ENCODE data around the gene CCDC86. TPM values are rescaled to one million over a fixed set of nuclear protein-coding genes. Genes with fewer than 3 reads are reported as not detected.

CCDC86 gene
- total RNA-seq, 2 experiments from 2014 or later = 8.0 to 9.0 TPM

- DNase-seq (no peak), ATAC-seq (ENCODE audit: poor library complexity) (no peak)
- no peaks in the 10 kb centered on the region for H3K36me3 ChIP-seq (ENCODE audit: insufficient read depth, low read length)
- CTCF ChIA-PET = no interaction called here
- POLR2A ChIA-PET = no interaction called here
- H3K27me3 ChIP-seq (ENCODE audit: control insufficient read depth in 1 of 2, insufficient read depth in 2 of 2, low read length in 2 of 2) = peaks cover 0 to 6% of the 10 kb centered on the region in 2 experiments
- no peak overlapping the region for H3K27ac ChIP-seq (ENCODE audit: low read depth in 1 of 2, low read length in 2 of 2)
- Mint-ChIP-seq H3K36me3 (ENCODE audit: low read depth) (no peaks in the 10 kb centered on the region), H3K27me3 (peaks cover 5% of the 10 kb centered on the region), H3K4me1 (ENCODE audit: low read depth) (no peaks in the 10 kb centered on the region), H3K27ac (no peak overlapping the region), H3K4me3 (no peak overlapping the region), H3K9me3 (no peaks in the 10 kb centered on the region)
- H3K4me1 ChIP-seq (ENCODE audit: insufficient read depth, low read length) = no peaks in the 10 kb centered on the region
- TF ChIP-seq CTCF (IDR thresholded peaks at IDR 0.05) = no peak
- H3K9me3 ChIP-seq (ENCODE audit: control insufficient read depth in 1 of 2, insufficient read depth in 1 of 2, low read length in 2 of 2) = peaks cover 11 to 17% of the 10 kb centered on the region in 2 experiments
- no peak overlapping the region for H3K4me3 ChIP-seq (ENCODE audit: low read length)
- intact Hi-C loops (cut with DNase I, micrococcal nuclease) = no loop called here
Observed at GRCh38 chr11:60814112-60814511, 27.8 kb upstream of the CCDC86 start.

GRCh38 chr11:60816590-60817157, 25.2 kb upstream of the CCDC86 start:
- no peak overlapping the region for H3K4me3 Mint-ChIP-seq
- intact Hi-C loops (cut with DNase I, micrococcal nuclease) = no loop called here
- peaks cover 0 to 6% of the 10 kb centered on the region in 2 experiments for H3K27me3 ChIP-seq (ENCODE audit: control insufficient read depth in 1 of 2, insufficient read depth in 2 of 2, low read length in 2 of 2)
- H3K4me3 ChIP-seq (ENCODE audit: low read length) = no peak overlapping the region
- POLR2A ChIA-PET = no interaction called here
- H3K36me3 ChIP-seq (ENCODE audit: insufficient read depth, low read length) = no peaks in the 10 kb centered on the region
- H3K27ac ChIP-seq (ENCODE audit: low read depth in 1 of 2, low read length in 2 of 2) = no peak overlapping the region
- H3K4me1 ChIP-seq (ENCODE audit: insufficient read depth, low read length) = no peaks in the 10 kb centered on the region
- no peak for ATAC-seq (ENCODE audit: poor library complexity)
- H3K9me3 Mint-ChIP-seq = no peaks in the 10 kb centered on the region
- no peak overlapping the region for H3K27ac Mint-ChIP-seq
- no peak for TF ChIP-seq CTCF (IDR thresholded peaks at IDR 0.05)
- peaks cover 11 to 17% of the 10 kb centered on the region in 2 experiments for H3K9me3 ChIP-seq (ENCODE audit: control insufficient read depth in 1 of 2, insufficient read depth in 1 of 2, low read length in 2 of 2)
- H3K36me3 Mint-ChIP-seq (ENCODE audit: low read depth) = no peaks in the 10 kb centered on the region
- CTCF ChIA-PET = no interaction called here
- DNase-seq = no peak
- no peaks in the 10 kb centered on the region for H3K4me1 Mint-ChIP-seq (ENCODE audit: low read depth)
- peaks cover 2% of the 10 kb centered on the region for H3K27me3 Mint-ChIP-seq

- H3K27ac ChIP-seq (ENCODE audit: low read depth in 1 of 2, low read length in 2 of 2) = no peak overlapping the region
- ATAC-seq (ENCODE audit: poor library complexity) = no peak
- CTCF ChIA-PET = no interaction called here
- H3K9me3 ChIP-seq (ENCODE audit: control insufficient read depth in 1 of 2, insufficient read depth in 1 of 2, low read length in 2 of 2) = peaks cover 11 to 17% of the 10 kb centered on the region in 2 experiments
- POLR2A ChIA-PET = no interaction called here
- no peaks in the 10 kb centered on the region for H3K4me1 ChIP-seq (ENCODE audit: insufficient read depth, low read length)
- H3K4me3 ChIP-seq (ENCODE audit: low read length) = no peak overlapping the region
- intact Hi-C loops (cut with DNase I, micrococcal nuclease) = no loop called here
- Mint-ChIP-seq H3K9me3 (no peaks in the 10 kb centered on the region), H3K27me3 (no peaks in the 10 kb centered on the region), H3K4me3 (no peak overlapping the region), H3K36me3 (ENCODE audit: low read depth) (no peaks in the 10 kb centered on the region), H3K4me1 (ENCODE audit: low read depth) (no peaks in the 10 kb centered on the region), H3K27ac (no peak overlapping the region)
- H3K27me3 ChIP-seq (ENCODE audit: control insufficient read depth in 1 of 2, insufficient read depth in 2 of 2, low read length in 2 of 2) = peaks cover 0 to 6% of the 10 kb centered on the region in 2 experiments
- no peak for TF ChIP-seq CTCF (IDR thresholded peaks at IDR 0.05)
- no peak for DNase-seq
- H3K36me3 ChIP-seq (ENCODE audit: insufficient read depth, low read length) = no peaks in the 10 kb centered on the region
Observed at GRCh38 chr11:60818057-60818456, 23.9 kb upstream of the CCDC86 start.

All from CD4-positive, alpha-beta T cell (primary cell).